SK-N-SH (cell line): ENCODE measurements around the gene CHST15.
A peak's percentile ranks its signal among the peaks of the same experiment; 100 is the strongest.

Experiments
- CHD2 ChIP-seq: fragments of 150-350 bp; IDR thresholded peaks from 2 replicates; pipeline ENCODE4 v1.6.1; 2018; ENCODE audit warnings: low read length; ENCODE audit not compliant: partially characterized antibody
- CTCF ChIP-seq: fragments of 200-600 bp; sonication (generic); IDR thresholded peaks from 2 replicates; pipeline ENCODE4 v1.6.1; 2017; ENCODE audit warnings: antibody characterized with exemption, mild to moderate bottlenecking, moderate library complexity
- GATA2 ChIP-seq: sonication (generic); formaldehyde crosslinking; IDR thresholded peaks from 2 replicates; pipeline ENCODE4 v1.5.0; 2020; ENCODE audit warnings: mild to moderate bottlenecking, missing genetic modification reagents
- SMC3 ChIP-seq: IDR thresholded peaks from 2 replicates; pipeline ENCODE4 v1.6.1; 2012; ENCODE audit warnings: low read depth, low read length, improper control_type of control experiment
- TCF12 ChIP-seq: IDR thresholded peaks from 2 replicates; pipeline ENCODE4 v1.4.0; 2012
- TEAD4 ChIP-seq: IDR thresholded peaks from 2 replicates; pipeline ENCODE4 v1.4.0; 2012; ENCODE audit warnings: mild to moderate bottlenecking, borderline replicate concordance; ENCODE audit not compliant: insufficient read depth
- TF ChIP-seq, protein P1 (sequence below): IDR thresholded peaks from 2 replicates; pipeline ENCODE4 v1.4.0; 2012; ENCODE audit warnings: low read depth, borderline replicate concordance
- TF ChIP-seq, protein P2 (sequence below): IDR thresholded peaks from 2 replicates; pipeline ENCODE4; 2012

DNA sequence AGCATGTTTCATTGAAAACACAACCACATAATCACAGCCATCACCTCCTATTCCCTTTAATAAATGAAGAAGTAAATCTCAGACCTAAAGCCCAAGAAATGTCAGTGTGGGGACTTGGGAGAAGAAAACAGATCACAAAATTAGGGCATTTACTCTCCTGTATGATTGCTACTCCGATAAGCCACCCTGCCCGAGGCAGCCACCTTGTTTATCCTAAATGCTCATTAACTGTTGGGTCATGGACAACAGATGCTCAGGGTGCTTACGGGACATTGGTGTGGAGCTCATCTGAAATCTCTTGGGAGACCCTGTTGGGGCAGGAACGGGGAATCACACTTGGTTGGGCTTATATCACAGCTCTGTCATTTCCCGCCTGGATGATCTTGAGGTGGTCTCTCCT lies 17.5 kb upstream of the CHST15 start:
- TF ChIP-seq, protein P1, sequence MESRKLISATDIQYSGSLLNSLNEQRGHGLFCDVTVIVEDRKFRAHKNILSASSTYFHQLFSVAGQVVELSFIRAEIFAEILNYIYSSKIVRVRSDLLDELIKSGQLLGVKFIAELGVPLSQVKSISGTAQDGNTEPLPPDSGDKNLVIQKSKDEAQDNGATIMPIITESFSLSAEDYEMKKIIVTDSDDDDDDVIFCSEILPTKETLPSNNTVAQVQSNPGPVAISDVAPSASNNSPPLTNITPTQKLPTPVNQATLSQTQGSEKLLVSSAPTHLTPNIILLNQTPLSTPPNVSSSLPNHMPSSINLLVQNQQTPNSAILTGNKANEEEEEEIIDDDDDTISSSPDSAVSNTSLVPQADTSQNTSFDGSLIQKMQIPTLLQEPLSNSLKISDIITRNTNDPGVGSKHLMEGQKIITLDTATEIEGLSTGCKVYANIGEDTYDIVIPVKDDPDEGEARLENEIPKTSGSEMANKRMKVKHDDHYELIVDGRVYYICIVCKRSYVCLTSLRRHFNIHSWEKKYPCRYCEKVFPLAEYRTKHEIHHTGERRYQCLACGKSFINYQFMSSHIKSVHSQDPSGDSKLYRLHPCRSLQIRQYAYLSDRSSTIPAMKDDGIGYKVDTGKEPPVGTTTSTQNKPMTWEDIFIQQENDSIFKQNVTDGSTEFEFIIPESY = no peak
- TF ChIP-seq, protein P2, sequence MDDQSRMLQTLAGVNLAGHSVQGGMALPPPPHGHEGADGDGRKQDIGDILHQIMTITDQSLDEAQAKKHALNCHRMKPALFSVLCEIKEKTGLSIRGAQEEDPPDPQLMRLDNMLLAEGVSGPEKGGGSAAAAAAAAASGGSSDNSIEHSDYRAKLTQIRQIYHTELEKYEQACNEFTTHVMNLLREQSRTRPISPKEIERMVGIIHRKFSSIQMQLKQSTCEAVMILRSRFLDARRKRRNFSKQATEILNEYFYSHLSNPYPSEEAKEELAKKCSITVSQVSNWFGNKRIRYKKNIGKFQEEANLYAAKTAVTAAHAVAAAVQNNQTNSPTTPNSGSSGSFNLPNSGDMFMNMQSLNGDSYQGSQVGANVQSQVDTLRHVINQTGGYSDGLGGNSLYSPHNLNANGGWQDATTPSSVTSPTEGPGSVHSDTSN = no peak
- no peak for TF ChIP-seq SMC3
- no peak for TF ChIP-seq CTCF
- TF ChIP-seq GATA2 (CRISPR knock-in tag) = peak; percentile 54
- no peak for TF ChIP-seq TCF12
- no peak for TF ChIP-seq CHD2
- TF ChIP-seq TEAD4 = no peak
